Measurements from ENCODE around the gene RALGPS1. TPM values are rescaled to one million over a fixed set of nuclear protein-coding genes. Genes with fewer than 3 reads are reported as not detected.

RALGPS1 gene
- total and polyA plus RNA-seq, 2 of the 13 experiments (the other 11 are each of a cell fraction or from before 2014, with no cell fraction given): 3.7 to 6.5 TPM

DNA sequence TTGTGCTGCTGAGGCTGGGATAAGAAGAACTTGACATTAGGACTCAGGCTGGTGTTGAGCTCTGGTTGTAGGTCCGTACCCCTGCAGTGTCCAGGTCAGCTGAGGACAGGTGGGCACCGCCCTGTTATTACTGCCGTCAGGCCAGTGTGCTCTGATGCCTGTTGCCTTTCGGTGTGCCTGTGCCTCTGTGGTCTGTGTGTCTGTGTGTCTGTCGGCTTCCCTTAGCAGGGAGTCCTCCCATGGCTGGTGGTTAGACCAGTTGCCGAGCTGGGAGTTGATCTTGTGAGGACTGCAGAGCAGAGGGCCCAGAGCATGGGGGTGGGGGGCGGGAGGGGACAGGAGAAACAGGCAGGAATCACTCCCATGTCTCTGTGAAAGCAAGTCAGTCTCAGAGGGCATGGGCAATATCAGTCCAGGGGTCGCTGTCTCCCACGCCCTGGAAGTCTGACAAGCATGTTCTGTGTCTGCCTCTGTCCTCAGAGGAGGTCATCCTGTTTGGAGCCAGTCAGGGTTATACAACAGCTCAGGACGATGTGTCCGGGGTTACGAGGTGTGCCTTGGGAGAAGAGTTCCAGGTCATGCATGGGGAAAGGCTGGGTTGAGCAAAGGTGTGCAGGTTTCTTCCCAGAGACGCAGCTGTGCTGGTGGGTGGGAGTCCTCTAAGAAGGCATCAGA, 282.7 kb downstream of the RALGPS1 start (continued):
- TF ChIP-seq, protein P1, sequence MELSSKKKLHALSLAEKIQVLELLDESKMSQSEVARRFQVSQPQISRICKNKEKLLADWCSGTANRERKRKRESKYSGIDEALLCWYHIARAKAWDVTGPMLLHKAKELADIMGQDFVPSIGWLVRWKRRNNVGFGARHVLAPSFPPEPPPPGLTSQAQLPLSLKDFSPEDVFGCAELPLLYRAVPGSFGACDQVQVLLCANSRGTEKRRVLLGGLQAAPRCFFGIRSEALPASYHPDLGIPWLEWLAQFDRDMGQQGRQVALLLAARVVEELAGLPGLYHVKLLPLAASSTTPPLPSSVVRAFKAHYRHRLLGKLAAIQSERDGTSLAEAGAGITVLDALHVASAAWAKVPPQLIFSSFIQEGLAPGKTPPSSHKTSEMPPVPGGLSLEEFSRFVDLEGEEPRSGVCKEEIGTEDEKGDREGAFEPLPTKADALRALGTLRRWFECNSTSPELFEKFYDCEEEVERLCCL (CRISPR knock-in tag; IDR thresholded peaks at IDR 0.05; ENCODE audit: borderline replicate concordance): no peak
- TF ChIP-seq ZNF232 (CRISPR knock-in tag; IDR thresholded peaks at IDR 0.05; ENCODE audit: borderline replicate concordance) (no peak), TGIF2 (CRISPR knock-in tag; IDR thresholded peaks at IDR 0.05) (no peak), ZSCAN31 (CRISPR knock-in tag; IDR thresholded peaks at IDR 0.05; ENCODE audit: low read depth) (no peak), DNMT3B (CRISPR knock-in tag; conservative IDR thresholded peaks at IDR 0.05) (no peak), ZNF33B (CRISPR knock-in tag; IDR thresholded peaks at IDR 0.05) (no peak), ARNTL (CRISPR knock-in tag; IDR thresholded peaks at IDR 0.05) (no peak), ASH2L (IDR thresholded peaks at IDR 0.05; ENCODE audit: insufficient read length, low read depth, low read length) (no peak), ZNF780A (CRISPR knock-in tag; IDR thresholded peaks at IDR 0.05) (no peak), SKI (IDR thresholded peaks at IDR 0.05; ENCODE audit: partially characterized antibody) (no peak), ZNF891 (CRISPR knock-in tag; IDR thresholded peaks at IDR 0.05) (no peak), ZNF772 (CRISPR knock-in tag; IDR thresholded peaks at IDR 0.05) (no peak), MED8 (CRISPR knock-in tag; IDR thresholded peaks at IDR 0.05; ENCODE audit: insufficient replicate concordance) (no peak), NCOR1 (IDR thresholded peaks at IDR 0.05; ENCODE audit: borderline replicate concordance, low read length) (no peak), MYC (CRISPR knock-in tag; IDR thresholded peaks at IDR 0.05; ENCODE audit: borderline replicate concordance) (0 out of 2 replicates have a peak, but pooled peaks have one; percentile 3), ZNF562 (CRISPR knock-in tag; IDR thresholded peaks at IDR 0.05; ENCODE audit: borderline replicate concordance) (no peak), TAF1 (CRISPR knock-in tag; IDR thresholded peaks at IDR 0.05) (no peak)
- TF ChIP-seq, protein P2, sequence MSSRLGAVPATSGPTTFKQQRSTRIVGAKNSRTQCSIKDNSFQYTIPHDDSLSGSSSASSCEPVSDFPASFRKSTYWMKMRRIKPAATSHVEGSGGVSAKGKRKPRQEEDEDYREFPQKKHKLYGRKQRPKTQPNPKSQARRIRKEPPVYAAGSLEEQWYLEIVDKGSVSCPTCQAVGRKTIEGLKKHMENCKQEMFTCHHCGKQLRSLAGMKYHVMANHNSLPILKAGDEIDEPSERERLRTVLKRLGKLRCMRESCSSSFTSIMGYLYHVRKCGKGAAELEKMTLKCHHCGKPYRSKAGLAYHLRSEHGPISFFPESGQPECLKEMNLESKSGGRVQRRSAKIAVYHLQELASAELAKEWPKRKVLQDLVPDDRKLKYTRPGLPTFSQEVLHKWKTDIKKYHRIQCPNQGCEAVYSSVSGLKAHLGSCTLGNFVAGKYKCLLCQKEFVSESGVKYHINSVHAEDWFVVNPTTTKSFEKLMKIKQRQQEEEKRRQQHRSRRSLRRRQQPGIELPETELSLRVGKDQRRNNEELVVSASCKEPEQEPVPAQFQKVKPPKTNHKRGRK (CRISPR knock-in tag; IDR thresholded peaks at IDR 0.05): no peak
- TF ChIP-seq, protein P3, sequence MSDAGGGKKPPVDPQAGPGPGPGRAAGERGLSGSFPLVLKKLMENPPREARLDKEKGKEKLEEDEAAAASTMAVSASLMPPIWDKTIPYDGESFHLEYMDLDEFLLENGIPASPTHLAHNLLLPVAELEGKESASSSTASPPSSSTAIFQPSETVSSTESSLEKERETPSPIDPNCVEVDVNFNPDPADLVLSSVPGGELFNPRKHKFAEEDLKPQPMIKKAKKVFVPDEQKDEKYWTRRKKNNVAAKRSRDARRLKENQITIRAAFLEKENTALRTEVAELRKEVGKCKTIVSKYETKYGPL (CRISPR knock-in tag; IDR thresholded peaks at IDR 0.05): peak; percentile 70; the same call in 1 of the 2 replicates
- TF ChIP-seq, protein P4, sequence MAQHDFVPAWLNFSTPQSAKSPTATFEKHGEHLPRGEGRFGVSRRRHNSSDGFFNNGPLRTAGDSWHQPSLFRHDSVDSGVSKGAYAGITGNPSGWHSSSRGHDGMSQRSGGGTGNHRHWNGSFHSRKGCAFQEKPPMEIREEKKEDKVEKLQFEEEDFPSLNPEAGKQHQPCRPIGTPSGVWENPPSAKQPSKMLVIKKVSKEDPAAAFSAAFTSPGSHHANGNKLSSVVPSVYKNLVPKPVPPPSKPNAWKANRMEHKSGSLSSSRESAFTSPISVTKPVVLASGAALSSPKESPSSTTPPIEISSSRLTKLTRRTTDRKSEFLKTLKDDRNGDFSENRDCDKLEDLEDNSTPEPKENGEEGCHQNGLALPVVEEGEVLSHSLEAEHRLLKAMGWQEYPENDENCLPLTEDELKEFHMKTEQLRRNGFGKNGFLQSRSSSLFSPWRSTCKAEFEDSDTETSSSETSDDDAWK (CRISPR knock-in tag; IDR thresholded peaks at IDR 0.05): no peak
- TF ChIP-seq, protein P5, sequence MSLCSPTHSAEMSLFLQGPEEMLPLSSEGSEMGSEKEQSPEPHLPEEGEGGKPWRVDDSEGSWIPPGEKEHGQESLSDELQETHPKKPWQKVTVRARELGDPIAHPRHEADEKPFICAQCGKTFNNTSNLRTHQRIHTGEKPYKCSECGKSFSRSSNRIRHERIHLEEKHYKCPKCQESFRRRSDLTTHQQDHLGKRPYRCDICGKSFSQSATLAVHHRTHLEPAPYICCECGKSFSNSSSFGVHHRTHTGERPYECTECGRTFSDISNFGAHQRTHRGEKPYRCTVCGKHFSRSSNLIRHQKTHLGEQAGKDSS (CRISPR knock-in tag; IDR thresholded peaks at IDR 0.05; ENCODE audit: borderline replicate concordance, low read depth): no peak
- TF ChIP-seq, protein P6, sequence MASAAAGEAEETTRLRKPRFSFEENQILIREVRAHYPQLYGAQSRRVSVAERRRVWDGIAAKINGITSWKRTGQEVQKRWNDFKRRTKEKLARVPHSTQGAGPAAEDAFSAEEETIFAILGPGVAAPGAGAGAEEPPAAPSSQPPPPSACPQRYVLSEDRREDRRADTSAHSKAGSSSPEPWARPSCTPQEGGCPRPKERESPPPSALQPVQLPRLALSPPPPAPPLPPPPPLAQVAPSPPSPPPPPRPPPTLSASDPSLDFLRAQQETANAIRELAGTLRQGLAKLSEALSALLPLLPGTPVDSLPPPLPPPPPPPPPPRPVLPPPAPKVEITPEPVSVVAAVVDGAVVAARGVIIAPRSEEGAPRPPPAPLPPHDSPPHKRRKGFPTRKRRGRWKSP (CRISPR knock-in tag; IDR thresholded peaks at IDR 0.05): no peak

Data from HepG2 (cell line).